GM18951 (cell line): ENCODE results near the gene ADPRM.
"Not testable (repeated sequence)": the region's sequence is repeated elsewhere in the genome, so short reads cannot be mapped to it uniquely, and the experiment has no call there.

ENCODE experiments used
- POLR2A ChIP-seq: IDR thresholded peaks from 4 replicates; pipeline ENCODE4 v1.6.1; 2011; ENCODE audit warnings: mild to moderate bottlenecking; ENCODE audit not compliant: insufficient read length, insufficient read depth; ENCODE audit errors: extremely low read depth
- in situ Hi-C: fragments of 300-500 bp; cut with MboI; formaldehyde crosslinking; loops from one replicate; pipeline ENCODE4 v1.12.0; 2022; ENCODE audit warnings: low sequenced_read_pairs, mixed read lengths, inconsistent platforms; ENCODE audit not compliant: unreplicated experiment

ADPRM gene

DNA sequence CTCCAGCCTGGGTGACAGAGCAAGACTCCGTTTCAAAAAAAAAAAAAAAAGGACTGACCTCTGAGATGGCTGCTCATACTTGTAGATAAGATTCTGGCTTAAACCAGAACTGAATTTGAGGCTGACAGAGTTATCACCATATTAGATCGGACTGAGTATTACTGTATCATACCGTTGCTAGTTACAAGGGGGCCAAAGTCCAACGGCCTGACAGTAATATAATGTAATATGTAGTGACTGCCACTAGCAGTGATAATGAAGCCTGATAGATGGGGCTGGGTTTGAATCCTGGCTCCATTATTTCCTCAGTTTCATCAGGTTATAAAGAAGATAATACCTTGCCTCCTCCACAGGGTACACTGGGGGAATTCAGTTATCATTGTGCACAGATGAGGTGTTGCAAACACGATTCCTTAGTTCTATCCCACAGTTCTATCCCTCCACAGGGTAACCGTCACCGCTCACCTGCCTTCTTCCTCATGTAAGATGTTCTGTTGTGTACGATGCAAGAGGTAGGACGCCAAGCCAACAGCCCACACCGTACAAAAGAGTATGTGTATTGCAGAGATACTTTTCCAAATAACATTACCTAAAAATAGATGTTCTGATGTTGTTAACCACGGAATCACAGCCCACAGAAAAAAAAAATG lies 27.3 kb downstream of the ADPRM start:
- TF ChIP-seq POLR2A: no peak
- in situ Hi-C loops: no loop called here

DNA sequence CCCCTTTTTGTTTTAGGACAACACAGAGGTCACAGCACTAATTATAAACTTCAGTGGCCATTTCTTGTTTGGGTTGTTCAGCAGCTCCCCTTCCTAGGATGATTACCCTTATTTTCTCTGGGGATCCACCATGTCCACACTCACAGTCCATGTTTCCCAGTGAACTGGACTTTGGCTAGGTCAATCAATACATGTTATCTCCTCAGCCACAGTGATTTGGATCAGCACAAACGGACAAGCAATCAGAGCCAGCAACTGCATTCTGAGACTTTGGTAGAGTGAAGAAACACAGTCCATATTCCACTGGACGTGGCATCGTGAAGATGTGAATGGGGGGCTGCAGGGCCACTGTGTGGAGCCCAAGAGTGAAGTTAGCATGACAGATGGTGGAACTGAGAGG lies 27.9 kb downstream of the ADPRM start:
- in situ Hi-C loops: no loop called here
- TF ChIP-seq POLR2A: no peak

DNA sequence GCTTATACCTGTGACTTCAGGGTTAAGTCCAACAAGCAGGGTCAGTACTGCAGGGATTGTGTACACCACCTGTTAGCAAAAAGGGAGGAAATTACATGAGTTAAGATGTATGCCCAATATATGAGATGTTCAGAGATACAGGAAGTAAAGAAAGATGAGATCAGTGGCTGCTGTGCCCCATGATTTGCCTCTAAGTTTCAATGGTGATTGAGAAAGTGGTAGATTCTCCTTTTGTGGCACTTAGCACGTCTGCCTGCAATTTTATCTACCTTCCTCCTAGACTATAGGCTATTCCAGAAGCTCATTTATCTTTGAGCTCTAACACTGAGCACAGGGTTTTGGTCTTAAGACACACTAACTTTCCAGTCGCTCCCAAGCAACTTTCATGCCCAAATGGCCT lies 28.8 kb downstream of the ADPRM start:
- in situ Hi-C loops: no loop called here
- no peak for TF ChIP-seq POLR2A

DNA sequence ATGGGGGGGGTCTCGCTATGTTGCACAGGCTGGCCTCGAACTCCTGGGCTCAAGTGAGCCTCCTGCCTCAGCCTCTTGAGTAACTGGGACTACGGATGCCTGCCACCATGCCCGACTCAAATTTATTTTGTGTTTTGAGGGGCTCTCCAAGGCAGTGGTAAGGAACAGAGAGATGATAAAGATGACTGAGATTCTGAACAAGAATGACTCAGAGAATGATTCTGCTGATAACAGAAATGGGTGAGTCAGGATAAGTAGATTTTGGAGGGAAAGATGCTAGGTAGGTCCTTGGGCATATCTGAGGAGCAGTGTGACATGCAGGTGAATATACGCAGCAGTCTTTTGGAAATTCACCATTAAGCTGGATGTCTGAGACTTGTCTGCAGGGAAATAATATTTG lies 29.8 kb downstream of the ADPRM start:
- in situ Hi-C loops: no loop called here
- TF ChIP-seq POLR2A: no peak

DNA sequence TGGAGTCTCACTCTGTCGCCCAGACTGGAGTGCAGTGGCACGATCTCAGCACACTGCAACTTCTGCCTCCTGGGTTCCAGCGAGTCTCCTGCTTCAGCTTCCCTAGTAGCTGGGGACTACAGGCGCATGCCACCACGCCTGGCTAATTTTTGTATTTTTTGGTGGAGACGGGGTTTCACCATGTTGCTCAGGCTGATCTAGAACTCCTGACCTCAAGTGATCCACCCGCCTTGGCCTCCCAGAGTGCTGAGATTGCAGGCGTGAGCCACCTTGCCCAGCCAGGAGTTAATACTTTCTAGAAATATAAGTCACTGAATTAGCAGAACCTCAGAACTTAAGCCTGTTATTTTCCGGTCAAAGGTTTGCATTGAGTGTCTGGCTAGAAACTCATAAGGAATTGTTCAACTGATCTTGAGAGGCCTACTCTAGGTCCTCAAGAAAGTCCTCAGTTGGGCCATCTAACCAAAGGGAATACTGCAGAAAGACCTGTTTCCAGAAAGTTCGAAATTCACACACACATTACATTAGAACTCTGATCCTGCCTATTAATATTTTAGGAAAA lies 31.0 kb downstream of the ADPRM start:
- in situ Hi-C loops: no loop called here
- no peak for TF ChIP-seq POLR2A

DNA sequence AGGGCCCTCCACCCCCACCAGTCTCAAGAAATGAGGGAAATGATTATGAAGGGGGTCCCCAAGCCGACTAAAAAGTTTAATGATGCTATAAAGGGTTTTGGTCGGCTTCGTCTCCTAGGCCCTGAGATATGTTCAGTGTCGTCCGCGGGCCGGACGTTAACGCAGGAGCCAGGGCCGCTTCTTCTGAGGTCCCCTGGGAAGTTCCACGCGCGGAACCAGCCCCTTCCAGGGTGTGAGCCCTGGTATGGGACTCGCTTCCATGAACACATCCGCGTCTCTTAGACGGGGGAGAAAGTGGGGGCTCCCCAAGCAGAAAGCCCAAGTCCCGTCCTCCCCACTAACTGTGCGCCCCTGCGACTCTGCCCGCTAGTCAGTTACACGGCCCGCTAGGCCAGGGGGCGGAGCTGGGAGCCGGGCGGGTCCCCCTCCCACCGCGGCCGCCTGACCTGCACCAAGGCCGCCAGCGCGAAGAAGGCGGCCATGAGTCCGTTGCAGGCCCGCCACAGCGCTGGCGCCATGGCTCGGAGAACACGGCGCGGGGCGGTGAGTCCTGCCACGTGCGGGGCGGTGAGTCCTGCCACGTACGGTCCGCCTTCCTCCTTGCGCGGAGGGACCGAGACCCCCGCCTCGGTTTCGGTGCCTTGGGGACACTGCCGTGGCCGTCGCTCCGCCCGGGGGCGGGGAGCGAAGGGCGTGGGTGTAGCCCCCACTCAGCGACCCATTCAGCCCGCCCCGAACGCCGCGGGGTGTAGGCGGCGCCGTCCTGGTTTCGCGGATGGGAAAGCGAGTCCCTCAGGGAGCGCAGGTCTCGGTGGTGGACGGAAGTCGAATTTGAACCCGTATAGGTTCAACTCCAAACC lies 32.2 kb downstream of the ADPRM start, which contains the start of gene TMEM220:
TSS of gene TMEM220 (minus strand) at position 690 of the 860 bp plus-strand sequence. CDS start at position 518, 172 bp downstream.
- TF ChIP-seq POLR2A: no peak
- in situ Hi-C loops: no loop called here

DNA sequence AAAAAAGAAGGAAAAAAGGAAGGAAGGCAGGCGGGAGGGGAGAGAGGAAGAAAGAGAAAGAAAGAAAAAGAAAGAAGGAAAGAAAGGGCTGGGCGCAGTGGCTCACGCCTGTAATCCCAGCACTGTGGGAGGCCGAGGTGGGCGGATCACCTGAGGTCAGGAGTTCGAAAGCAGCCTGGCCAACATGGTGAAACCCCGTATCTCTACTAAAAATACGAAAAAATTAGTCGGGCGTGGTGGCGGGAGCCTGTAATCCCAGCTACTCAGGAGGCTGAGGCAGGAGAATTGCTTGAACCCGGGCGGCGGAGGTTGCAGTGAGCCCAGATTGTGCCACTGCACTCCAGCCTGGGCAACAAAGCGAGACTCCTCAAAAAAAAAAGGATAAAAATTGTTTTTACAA lies 32.9 kb downstream of the ADPRM start:
- in situ Hi-C loops: not testable (repeated sequence)

DNA sequence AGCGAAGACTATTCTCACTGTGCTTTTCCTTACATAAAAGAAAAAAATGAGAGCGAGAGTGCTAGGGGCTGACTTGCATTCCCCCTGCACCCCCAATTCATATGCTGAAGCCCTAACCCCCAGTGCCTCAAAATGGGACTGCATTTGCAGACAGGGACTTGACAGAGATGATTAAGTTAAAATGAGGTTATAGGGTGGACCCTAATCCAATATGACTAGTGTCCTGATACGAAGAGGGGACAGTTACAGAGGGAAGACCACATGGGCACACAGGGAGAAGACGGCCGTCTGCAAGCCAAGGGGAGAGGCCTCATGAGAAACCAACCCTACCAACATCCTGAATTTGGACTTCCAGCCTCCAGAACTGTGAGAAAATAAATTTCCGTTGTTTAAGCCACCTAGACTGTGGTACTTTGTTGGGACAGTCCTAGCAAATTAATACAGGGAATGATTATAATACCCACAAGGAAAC lies 34.0 kb downstream of the ADPRM start:
- in situ Hi-C loops: no loop called here
- no peak for TF ChIP-seq POLR2A

DNA sequence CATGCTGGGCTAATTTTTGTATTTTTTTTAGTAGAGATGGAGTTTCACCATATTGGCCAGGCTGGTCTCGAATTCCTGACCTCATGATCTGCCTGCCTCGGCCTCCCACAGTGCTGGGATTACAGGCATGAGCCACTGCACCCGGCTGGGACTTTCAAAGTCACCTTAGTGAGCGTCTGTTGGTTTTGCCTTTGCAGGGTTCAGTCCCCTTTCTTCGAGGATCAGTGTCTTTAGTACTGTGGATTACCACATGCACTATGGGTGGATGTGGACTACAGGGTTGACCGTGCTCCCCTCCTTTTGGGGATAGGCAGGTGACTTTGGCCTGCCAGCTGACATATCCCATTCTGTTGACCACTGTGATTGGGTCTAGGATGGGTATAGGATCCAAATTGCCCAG lies 34.7 kb downstream of the ADPRM start:
- in situ Hi-C loops: not testable (repeated sequence)

DNA sequence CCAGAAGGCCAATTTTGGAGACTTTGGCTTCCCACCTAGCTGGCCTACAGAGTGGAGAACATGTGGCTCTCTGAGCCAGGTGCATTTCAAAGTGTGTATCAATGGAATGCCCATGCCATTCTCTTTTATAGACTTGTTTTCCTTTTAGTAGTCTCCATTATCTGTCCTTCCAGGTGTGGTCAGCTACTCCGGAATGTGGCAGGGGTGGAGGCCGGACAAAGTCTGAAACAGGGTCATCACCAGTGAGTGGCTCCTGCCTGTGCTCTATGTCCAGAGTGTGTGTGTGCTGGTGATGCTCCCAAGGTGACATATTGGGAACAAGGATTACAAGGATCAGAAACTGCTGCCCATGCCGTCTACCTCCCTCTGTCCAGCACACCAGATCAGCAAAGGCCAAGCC lies 36.3 kb downstream of the ADPRM start:
- in situ Hi-C loops: no loop called here
- no peak for TF ChIP-seq POLR2A

DNA sequence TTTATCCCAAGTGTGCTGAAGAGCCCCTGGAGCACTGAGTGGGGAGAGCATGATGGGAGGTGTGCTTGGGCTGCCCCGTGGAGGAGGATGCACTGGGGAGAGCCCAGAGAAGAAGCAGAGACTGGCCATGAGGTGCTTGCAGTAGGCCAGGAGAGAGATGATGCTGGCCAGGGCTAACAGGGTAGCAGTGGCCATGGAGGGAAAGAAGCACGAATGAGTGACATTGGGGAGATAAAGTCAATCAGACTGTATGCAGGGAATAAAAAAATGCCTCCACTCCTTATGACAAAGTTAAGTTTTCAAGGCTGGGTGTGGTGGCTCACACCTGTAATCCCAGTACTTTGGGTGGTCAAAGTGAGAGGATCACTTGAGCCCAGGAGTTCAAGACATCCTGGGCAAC lies 37.9 kb downstream of the ADPRM start:
- in situ Hi-C loops: no loop called here

DNA sequence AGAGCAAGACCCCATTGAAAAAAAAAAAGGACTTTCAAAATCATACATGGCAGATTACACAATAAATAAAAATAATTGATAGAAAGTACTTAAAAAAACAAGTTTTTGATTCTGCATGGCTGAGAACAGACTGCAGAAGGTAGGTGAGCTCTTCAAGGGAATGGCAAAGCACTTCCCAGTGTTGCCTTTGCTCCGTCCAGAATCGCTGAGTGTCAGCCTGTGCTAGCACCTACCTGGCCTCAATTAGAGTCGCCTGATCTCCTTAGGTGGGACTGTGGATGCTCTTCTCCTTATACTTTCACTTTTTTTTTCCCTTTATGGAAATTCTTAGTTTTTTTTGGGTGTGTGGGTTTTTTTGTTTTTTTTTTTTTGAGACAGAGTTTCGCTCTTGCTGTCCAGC lies 38.4 kb downstream of the ADPRM start:
- in situ Hi-C loops: no loop called here
- TF ChIP-seq POLR2A: no peak

More for the DNA sequence above, 37.9 kb downstream of the ADPRM start:
- no peak for TF ChIP-seq POLR2A

DNA sequence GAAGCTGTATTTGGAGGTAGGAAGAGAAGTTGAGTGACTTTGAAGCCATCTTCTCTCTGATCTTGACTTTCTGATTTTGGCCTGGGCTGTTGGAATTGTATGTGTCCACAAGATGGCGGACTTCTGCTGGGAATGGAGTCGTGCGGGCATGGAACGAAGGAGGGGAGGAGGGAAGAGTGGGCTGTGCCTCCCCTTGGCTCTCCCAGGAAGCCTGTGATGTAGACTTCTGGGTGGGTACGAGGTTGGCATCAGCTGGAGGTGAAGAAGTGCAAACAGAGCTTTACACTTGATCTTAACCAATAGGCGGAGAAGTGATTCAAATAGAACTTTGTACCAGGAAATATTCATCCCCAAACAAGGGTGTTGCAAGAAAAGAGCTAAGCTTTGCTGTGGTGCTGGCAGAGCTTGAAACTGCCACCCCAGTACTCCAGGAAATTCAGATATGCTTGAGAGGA lies 39.8 kb downstream of the ADPRM start:
- in situ Hi-C loops: no loop called here
- no peak for TF ChIP-seq POLR2A

DNA sequence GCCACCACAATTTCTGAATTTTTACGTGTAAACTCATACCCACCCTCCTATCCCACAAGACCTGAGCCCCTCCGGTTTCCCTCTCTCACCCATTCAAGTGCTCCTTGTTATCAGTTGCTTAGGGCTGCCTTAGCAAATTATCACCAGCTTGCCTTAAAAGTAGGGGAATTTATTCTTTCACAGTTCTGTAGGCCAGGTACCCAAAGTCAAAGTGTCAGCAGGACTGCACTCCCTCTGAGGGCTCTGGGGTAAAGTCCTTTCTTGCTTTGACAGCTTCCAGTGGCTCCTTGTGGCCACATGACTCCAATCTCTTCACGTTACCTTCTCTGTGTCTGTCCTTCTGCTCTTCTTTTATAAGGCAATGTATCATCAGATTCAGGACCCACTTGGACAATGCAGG lies 40.3 kb downstream of the ADPRM start:
- no peak for TF ChIP-seq POLR2A
- in situ Hi-C loops: no loop called here
